PC-3 (cell line): Measurements from ENCODE around the gene LUZP1.

ENCODE experiments used
- EZH2 ChIP-seq: fragments of 300-600 bp; sonication (generic); IDR thresholded peaks from one replicate; pipeline ENCODE4 v1.6.1; 2017; ENCODE audit warnings: antibody characterized with exemption, mild to moderate bottlenecking, low read length; ENCODE audit not compliant: unreplicated experiment
- EZH2phosphoT487 ChIP-seq: fragments of 300-600 bp; sonication (generic); IDR thresholded peaks from 2 replicates; pipeline ENCODE4 v1.6.1; 2018; ENCODE audit warnings: mild to moderate bottlenecking, antibody characterized with exemption, low read length, borderline replicate concordance
- TF ChIP-seq, protein P1 (sequence below): fragments of 300-600 bp; sonication (generic); conservative IDR thresholded peaks from 2 replicates; pipeline ENCODE4 v1.5.1; 2017; ENCODE audit warnings: antibody characterized with exemption, low read depth, mild to moderate bottlenecking, low read length

- TF ChIP-seq EZH2: no peak
- TF ChIP-seq, protein P1, sequence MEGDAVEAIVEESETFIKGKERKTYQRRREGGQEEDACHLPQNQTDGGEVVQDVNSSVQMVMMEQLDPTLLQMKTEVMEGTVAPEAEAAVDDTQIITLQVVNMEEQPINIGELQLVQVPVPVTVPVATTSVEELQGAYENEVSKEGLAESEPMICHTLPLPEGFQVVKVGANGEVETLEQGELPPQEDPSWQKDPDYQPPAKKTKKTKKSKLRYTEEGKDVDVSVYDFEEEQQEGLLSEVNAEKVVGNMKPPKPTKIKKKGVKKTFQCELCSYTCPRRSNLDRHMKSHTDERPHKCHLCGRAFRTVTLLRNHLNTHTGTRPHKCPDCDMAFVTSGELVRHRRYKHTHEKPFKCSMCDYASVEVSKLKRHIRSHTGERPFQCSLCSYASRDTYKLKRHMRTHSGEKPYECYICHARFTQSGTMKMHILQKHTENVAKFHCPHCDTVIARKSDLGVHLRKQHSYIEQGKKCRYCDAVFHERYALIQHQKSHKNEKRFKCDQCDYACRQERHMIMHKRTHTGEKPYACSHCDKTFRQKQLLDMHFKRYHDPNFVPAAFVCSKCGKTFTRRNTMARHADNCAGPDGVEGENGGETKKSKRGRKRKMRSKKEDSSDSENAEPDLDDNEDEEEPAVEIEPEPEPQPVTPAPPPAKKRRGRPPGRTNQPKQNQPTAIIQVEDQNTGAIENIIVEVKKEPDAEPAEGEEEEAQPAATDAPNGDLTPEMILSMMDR: no peak
- no peak for TF ChIP-seq EZH2phosphoT487
Measured at GRCh38 chr1:23134055-23134454, 34.6 kb downstream of the LUZP1 start.
